ENCODE results near the gene MSLN. TPM values are rescaled to one million over a fixed set of nuclear protein-coding genes. Genes with fewer than 3 reads are reported as not detected.

MSLN gene
- total RNA-seq, 1 donor from 2014 or later: 93.3 TPM

- Histone ChIP-seq H3K9me3 (no peaks in the 10 kb centered on the region), H3K4me1 (no peaks in the 10 kb centered on the region), H3K36me3 (no peaks in the 10 kb centered on the region), H3K27ac (no peak overlapping the region), H3K27me3 (no peaks in the 10 kb centered on the region), H3K4me3 (no peak overlapping the region)
- intact Hi-C loops (cut with DNase I): no loop called here
- DNase-seq (peak; percentile 61), ATAC-seq (no peak)
- no peak for TF ChIP-seq CTCF (IDR thresholded peaks at IDR 0.05)
These were observed 2.2 kb downstream of the MSLN start for GRCh38 chr16:762595-763268.

- Histone ChIP-seq H3K27ac (no peak overlapping the region), H3K9me3 (no peaks in the 10 kb centered on the region), H3K36me3 (no peaks in the 10 kb centered on the region), H3K4me1 (no peaks in the 10 kb centered on the region), H3K27me3 (no peaks in the 10 kb centered on the region), H3K4me3 (no peak overlapping the region)
- TF ChIP-seq CTCF (IDR thresholded peaks at IDR 0.05): no peak
- ATAC-seq (no peak), DNase-seq (no peak)
- intact Hi-C loops (cut with DNase I): no loop called here
These were observed 3.0 kb downstream of the MSLN start for GRCh38 chr16:763369-764183.

GRCh38 chr16:764184-764750 is 3.7 kb downstream of the MSLN start:
- intact Hi-C loops (cut with DNase I): no loop called here
- Histone ChIP-seq H3K4me3 (no peak overlapping the region), H3K4me1 (no peaks in the 10 kb centered on the region), H3K27me3 (no peaks in the 10 kb centered on the region), H3K36me3 (no peaks in the 10 kb centered on the region), H3K27ac (no peak overlapping the region), H3K9me3 (no peaks in the 10 kb centered on the region)
- ATAC-seq (no peak), DNase-seq (no peak)
- no peak for TF ChIP-seq CTCF (IDR thresholded peaks at IDR 0.05)

- Histone ChIP-seq H3K36me3 (no peaks in the 10 kb centered on the region), H3K9me3 (no peaks in the 10 kb centered on the region), H3K27ac (no peak overlapping the region), H3K4me3 (no peak overlapping the region), H3K27me3 (no peaks in the 10 kb centered on the region), H3K4me1 (no peaks in the 10 kb centered on the region)
- no peak for TF ChIP-seq CTCF (IDR thresholded peaks at IDR 0.05)
- DNase-seq (peak; percentile 64), ATAC-seq (no peak)
- intact Hi-C loops (cut with DNase I): no loop called here
These were observed 4.4 kb downstream of the MSLN start for GRCh38 chr16:764848-765487.

GRCh38 chr16:765488-765865 is 4.9 kb downstream of the MSLN start:
- no peak overlapping the region for H3K27ac ChIP-seq
- no peaks in the 10 kb centered on the region for H3K27me3 ChIP-seq
- TF ChIP-seq CTCF (IDR thresholded peaks at IDR 0.05): no peak
- DNase-seq: peak; percentile 62
- no peaks in the 10 kb centered on the region for H3K9me3 ChIP-seq
- intact Hi-C loops (cut with DNase I): no loop called here
- H3K36me3 ChIP-seq: no peaks in the 10 kb centered on the region
- H3K4me1 ChIP-seq: no peaks in the 10 kb centered on the region
- no peak for ATAC-seq
- H3K4me3 ChIP-seq: no peak overlapping the region

All from upper lobe of right lung (tissue), 1 donor.